IMR-90 (cell line): ENCODE results near the gene CCDC38.

Experiments used
- POLR2A ChIP-seq: IDR thresholded peaks from 2 replicates; pipeline ENCODE4 v1.6.1; 2012; ENCODE audit warnings: mild to moderate bottlenecking, low read depth, low read length
- TF ChIP-seq, protein P1 (sequence below): conservative IDR thresholded peaks from 2 replicates; pipeline ENCODE4 v1.5.1; 2012; ENCODE audit warnings: mild to moderate bottlenecking, low read depth, low read length, improper control_type of control experiment

DNA sequence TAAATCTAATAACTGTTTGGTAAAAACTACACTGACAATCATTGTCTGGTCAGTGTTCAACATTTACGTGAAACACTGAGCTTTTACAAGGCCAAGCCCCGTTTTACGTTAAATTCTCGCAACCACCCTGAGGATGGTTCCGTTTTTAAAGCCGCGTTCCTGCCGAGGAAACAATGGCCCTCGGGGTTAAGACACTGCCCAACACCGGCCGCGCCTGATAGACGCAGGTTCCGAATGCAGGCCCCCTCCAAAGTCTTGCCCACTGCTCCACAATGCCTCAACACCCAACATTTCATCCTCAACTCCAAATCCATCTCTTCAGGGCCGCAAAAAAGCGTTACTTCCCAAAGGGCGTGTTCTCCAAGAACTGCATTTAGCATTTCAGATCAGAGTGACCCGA, 84.6 kb downstream of the CCDC38 start:
- TF ChIP-seq, protein P1, sequence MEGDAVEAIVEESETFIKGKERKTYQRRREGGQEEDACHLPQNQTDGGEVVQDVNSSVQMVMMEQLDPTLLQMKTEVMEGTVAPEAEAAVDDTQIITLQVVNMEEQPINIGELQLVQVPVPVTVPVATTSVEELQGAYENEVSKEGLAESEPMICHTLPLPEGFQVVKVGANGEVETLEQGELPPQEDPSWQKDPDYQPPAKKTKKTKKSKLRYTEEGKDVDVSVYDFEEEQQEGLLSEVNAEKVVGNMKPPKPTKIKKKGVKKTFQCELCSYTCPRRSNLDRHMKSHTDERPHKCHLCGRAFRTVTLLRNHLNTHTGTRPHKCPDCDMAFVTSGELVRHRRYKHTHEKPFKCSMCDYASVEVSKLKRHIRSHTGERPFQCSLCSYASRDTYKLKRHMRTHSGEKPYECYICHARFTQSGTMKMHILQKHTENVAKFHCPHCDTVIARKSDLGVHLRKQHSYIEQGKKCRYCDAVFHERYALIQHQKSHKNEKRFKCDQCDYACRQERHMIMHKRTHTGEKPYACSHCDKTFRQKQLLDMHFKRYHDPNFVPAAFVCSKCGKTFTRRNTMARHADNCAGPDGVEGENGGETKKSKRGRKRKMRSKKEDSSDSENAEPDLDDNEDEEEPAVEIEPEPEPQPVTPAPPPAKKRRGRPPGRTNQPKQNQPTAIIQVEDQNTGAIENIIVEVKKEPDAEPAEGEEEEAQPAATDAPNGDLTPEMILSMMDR, result no peak
- TF ChIP-seq POLR2A, result no peak
